GM12872 (cell line): Measurements from ENCODE around the gene CIRBP.

Experiments used
- TF ChIP-seq, protein P1 (sequence below): IDR thresholded peaks from 3 replicates; pipeline ENCODE4 v1.5.1; 2011; ENCODE audit warnings: low read depth, mild to moderate bottlenecking, low read length, moderate library complexity; ENCODE audit not compliant: insufficient read depth

CIRBP gene

GRCh38 chr19:1281569-1282287 is 12.6 kb downstream of the CIRBP start:
- TF ChIP-seq, protein P1, sequence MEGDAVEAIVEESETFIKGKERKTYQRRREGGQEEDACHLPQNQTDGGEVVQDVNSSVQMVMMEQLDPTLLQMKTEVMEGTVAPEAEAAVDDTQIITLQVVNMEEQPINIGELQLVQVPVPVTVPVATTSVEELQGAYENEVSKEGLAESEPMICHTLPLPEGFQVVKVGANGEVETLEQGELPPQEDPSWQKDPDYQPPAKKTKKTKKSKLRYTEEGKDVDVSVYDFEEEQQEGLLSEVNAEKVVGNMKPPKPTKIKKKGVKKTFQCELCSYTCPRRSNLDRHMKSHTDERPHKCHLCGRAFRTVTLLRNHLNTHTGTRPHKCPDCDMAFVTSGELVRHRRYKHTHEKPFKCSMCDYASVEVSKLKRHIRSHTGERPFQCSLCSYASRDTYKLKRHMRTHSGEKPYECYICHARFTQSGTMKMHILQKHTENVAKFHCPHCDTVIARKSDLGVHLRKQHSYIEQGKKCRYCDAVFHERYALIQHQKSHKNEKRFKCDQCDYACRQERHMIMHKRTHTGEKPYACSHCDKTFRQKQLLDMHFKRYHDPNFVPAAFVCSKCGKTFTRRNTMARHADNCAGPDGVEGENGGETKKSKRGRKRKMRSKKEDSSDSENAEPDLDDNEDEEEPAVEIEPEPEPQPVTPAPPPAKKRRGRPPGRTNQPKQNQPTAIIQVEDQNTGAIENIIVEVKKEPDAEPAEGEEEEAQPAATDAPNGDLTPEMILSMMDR, result no peak

- TF ChIP-seq, protein P1, result no peak
These were observed 13.6 kb downstream of the CIRBP start for GRCh38 chr19:1282588-1283206.

DNA sequence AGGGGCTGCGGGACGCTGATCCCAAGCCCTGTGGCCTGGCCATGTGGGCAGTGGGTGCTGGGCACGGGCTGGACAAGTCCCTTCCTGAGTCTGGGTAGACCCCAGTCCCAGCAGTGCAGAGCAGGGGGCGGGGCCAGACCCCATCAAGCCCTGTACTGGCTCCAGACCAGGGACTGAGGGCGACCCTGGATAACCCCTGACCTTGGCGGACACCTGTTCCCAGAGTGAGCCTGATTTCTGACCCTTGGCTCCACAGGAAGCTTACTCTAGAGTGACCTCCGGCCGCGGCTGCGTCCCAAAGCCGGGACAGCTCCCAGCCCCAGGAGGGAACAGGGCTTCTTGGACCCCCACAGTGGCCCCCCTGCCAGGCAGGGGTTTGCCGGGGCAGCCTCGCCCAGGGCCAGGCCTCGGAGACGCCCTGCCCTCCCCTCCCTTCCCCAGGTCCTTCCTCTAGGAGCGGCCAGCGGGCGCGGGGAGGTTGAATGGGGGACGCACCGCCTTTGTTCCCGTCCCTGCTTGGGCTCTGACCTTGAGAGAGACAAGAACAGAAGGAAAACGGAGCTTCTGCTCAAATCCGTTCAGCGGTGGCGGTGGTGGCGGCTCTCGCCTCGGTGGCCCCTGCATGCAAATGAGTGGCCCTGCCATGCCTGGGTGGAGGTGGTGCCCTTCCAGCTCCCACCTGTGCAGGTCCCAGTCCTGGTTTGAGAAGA is 14.2 kb downstream of the CIRBP start:
- TF ChIP-seq, protein P1, result no peak

DNA sequence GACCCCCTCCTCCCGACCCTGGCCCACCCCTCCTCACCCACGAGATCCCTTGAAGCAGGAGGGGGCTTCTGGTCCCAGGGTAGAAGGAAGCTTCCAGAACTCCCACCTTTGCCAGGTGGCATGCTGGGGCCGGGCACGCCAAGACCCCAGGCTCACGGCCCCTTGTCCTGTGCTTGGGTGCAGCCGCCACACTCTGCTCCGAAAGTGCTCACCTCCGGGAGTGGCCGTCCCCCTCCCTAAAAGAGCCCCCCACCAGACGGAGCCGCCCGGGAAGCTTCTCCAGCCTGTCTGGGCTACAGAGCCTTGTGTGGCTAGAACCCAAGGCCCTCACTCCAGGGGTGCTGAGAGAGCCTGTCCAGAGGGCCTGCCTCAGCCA is 14.8 kb downstream of the CIRBP start:
- TF ChIP-seq, protein P1, result no peak

DNA sequence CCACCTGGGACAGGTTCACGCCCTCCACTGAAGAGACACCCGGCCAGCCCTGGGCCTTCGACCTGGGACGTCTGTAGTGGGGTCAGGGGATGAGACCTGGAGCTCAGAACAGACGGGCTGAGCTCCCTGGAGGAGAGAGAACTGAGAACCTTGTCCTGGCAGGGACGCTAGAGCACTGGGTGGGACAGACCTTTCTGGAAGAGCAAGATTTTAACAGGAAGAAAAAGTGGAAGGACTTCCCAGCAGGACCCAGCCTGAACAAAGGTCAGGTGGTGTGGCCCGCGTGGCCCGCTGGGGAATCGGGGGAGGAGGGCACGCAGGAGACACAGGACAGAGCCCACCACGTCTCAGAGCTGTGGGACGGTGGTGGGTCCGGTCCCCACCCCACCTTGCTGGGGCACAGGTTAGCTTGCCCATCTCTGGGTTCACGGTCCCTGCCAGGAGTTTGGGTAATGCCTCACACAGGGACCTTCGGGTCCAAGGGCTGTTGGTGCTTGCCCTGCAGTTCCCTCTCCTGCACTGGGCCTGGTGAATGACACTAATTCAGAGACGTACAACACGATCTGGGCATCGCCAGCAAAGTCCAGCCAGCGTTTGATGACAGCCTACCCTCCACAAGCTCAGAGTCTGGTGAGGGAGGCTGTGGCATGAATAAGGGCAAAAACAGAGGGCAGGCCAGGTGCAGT is 15.3 kb downstream of the CIRBP start:
- TF ChIP-seq, protein P1, result no peak

GRCh38 chr19:1284979-1285736 is 16.0 kb downstream of the CIRBP start:
- TF ChIP-seq, protein P1, result no peak
